ENCODE results near the gene TGM6.

The TGM6 gene

DNA sequence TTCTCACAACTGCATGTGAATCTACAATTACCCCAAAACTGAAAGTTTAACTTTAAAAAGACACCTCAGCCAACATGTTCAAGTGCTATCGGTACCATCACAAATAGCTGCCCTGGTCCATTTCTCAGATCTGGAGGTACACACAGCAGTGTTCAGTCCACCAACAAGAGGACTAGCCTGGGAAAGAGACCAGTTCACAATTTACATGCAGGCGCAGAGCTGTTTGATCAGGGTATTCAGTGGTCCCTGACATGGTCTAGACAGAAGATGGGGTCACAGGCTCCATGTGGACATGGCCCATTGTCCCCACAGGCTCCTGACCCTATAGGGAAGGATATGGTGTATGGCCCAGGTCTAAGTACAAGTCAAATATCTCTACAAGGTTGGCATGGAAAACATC, 15.6 kb upstream of the TGM6 start:
- no peak for DNase-seq

GRCh38 chr20:2365666-2366065, 15.0 kb upstream of the TGM6 start:
- no peak for DNase-seq

DNA sequence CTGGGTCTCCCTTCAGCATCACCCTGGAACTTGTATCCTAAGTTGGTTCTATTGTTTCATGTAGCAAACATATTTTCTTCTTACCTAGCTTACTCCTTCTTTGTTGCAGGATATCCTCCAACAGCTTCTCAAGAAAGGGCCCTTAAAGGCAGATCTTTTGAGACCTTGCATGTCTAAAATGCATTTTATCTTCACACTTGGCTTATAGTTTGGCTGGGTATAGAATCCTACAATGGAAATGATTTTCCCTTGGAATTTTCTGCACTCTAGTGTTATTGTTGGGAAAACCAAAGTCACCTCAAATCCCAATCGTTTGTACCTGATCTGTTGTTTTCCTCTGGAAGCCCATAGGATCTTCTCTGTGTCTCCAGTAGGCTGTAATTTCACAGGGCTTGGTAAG, 12.1 kb upstream of the TGM6 start:
- DNase-seq, result no peak

GRCh38 chr20:2373098-2373497, 7.6 kb upstream of the TGM6 start:
- DNase-seq, result no peak

GRCh38 chr20:2374346-2375125, 6.2 kb upstream of the TGM6 start:
- DNase-seq, result no peak

DNA sequence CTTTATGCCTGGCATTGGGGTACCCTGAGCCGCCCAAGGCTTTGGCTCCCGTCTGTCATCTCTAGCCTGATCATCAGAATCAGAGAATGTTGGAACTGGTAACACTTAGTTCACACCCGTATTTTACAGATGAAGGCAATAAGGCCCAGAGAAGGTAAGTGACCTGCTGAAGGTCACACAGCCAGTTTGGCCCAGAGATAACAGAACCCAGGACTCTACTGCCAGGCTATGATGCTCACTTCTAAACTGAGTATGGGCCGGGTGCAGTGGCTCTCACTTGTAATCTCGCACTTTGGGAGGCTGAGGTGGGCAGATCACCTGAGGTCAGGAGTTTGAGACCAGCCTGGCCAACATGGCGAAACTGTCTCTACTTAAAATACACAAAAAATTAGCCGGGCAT, 1.8 kb upstream of the TGM6 start:
- no peak for DNase-seq

- peak in 1 of 2 donors; percentile 44 for DNase-seq
These were observed 1.0 kb upstream of the TGM6 start for GRCh38 chr20:2379511-2380229.

- no peak for DNase-seq
These were observed 602 bp downstream of the TGM6 start for GRCh38 chr20:2381303-2381702.

DNA sequence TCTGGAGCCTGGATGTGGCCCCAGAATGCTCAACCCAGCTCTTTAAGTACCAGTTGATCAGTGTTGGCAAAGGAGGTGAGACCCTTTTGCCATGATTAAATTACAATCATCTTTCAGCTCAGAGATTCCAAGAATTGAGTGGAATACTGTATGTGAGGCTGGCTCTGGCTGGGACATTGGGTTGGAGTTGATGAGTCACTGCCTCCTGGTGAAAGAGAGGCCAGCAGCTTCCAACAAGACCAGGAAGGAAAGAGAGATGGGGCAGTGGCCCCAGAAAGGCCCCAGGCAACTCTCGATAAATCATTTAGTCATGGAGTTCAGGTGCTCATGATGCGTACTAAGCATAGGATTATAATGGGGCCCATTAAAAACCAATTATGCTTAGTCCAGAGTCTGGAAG, 2.1 kb downstream of the TGM6 start:
- DNase-seq, result no peak

DNA sequence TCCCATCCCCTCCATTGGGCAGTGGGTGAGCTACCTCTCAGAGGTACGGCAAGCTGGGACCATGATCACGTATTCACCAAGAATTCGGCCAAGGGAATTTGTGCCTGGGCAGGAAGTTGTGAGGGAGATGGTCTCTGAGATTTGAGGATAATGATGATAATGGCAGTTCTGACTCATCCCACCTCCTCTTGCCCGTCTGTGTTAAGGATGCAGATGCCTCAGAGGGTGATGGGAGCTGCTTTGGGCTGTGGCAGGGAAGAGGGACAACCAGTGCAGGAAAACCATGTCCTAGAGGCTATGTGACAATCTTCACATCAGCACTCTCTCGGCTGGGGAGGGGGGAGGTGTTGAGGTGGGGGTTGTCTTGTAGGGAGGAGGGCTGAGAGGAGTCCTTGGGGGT, 4.3 kb downstream of the TGM6 start:
- no peak for DNase-seq

- DNase-seq, result no peak
These were observed 4.8 kb downstream of the TGM6 start for GRCh38 chr20:2385496-2385895.

GRCh38 chr20:2386516-2387179, 5.9 kb downstream of the TGM6 start:
- DNase-seq, result no peak

DNA sequence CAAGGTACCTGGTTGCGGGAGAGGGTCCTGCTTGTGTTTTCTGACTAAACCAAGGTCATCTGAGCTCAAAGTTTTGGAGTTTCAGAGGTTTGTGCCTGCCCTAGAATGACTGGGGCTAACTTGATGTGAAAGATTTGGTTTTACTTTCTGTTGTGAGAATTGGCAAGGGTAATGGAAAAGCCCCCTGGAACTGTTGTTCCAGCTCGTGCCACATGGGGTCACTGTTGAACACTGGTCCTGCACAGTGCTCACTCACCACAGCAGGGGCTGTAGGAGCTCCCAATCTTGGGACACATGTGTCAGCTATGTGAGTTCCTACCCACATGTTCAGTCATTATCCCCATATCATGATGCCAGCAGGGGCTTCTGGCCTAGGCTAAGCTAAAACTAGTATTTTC, 6.5 kb downstream of the TGM6 start:
- peak; percentile 15 to 34 for DNase-seq

GRCh38 chr20:2387580-2387979, 6.9 kb downstream of the TGM6 start:
- no peak for DNase-seq

DNA sequence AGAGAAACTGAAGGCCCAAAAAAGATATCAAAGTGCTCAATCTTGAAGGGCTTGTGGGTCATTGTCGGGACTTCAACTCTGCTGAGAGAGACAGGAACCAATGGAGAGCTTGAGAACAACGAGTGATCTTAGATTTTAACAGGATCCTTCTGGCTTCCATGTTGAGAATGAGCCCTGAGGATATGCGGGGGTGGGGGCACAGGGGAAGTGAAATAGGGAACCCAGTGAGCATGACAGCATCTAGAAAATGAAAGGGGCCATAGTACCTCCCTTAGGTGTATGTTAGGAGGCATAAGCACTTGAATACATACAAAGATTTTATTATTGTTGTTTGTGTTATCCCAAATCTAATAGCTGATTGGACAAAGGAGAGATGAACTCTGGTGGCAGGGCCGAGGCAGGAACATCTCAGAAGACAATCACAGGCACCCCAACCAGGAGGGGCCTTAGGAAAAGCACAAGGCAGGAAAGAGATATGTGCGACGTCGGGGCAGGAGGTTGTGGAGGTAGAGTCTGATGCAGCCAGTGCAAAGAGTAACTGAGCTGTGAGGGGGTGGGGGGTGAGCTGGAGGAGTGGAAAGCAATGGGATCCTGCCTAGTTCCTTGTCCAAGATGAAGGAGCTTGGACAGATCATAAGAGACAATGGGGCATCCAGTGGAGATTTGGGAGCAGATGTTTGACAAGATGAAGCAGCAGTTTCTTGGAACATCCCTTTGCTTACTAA, 10.4 kb downstream of the TGM6 start:
- no peak for DNase-seq

DNA sequence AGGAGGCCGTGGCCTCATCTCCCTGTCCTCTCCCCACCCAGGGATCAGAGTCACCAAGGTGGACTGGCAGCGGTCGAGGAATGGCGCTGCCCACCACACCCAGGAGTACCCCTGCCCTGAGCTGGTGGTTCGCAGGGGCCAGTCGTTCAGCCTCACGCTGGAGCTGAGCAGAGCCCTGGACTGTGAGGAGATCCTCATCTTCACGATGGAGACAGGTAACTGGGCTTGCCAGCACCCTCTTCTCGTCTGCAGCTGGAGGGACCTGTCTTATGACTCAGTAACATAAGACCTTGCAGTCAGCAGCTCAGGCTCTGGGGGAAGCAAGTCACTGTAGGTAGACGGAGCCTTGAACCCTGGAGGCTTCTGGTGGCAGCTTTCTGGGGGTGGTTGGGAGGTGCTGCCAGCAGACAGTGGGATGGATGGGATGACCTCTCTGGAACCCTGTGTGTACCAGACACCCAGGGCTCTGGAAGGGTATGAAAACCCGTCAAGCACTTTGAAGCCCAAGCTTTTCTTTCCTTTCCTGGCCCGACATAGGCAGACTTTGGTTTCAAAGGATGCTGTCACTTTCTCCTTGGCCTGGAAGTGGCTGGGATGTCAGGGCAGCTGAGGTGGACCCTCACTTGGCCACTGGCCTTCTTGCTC, 13.8 kb downstream of the TGM6 start:
- no peak for DNase-seq

- no peak for DNase-seq
These were observed 14.4 kb downstream of the TGM6 start for GRCh38 chr20:2395136-2395535.

GRCh38 chr20:2396241-2396814, 15.6 kb downstream of the TGM6 start:
- DNase-seq, result no peak

DNA sequence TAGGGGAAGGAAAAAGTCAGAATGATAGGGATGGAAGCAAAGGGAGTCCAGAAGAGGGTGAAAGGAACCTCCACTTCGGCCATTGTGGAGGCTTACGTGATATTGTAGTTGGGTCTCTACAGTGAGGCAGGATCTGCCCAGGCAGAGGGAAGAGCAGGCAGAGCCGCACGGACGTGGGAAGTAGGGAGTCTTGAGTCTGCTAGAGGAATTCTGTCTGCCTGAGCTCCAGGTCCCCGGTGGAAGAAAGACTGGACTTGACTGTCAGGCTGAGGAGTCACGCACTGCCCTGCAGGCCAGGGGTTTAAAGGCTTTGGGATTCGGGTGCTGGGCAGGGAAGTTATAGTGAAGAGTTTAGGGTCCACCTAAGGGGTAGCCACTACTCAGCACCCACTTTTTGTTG, 16.4 kb downstream of the TGM6 start:
- no peak for DNase-seq

DNA sequence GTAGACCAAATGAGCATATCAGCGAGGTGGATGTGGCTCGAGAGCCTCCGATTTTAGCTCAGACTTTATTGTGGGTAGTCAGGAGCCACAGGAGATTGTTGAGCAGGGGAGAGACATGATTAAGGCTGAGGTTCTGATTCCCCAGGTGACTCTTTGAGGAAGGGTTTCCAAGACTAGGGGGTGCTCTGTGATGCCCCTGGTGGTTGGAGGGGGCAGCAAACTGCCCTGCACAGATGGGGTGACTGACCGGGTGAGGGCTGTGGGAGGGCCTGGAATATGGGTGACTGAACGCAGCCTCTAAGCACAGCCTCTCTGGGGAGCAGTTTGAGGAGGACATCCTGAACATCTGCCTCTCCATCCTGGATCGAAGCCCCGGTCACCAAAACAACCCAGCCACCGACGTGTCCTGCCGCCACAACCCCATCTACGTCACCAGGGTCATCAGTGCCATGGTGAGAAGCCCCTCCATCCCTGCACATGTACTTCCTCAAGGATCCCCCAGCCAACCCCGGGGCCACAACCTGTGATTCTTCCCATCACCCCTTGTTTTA, 17.0 kb downstream of the TGM6 start:
- DNase-seq, result no peak

DNA sequence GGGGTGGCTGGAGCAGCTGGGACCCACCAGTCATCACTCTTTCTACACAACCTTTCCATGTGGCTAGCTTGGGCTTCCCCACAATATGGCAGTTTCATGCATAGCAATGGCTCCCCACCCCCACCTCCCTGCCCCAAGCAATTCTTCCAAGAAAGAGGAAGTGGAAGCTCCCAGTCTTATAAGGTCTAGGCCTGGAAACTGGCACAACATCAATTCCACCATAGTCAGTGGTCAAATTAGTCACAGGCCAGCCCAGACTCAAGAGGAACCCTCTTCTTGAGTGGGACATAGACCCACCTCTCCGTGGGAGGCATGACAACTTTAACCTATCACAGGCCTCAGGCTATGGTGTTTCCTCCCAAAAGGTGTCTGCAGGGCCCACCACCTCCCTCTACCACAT, 17.7 kb downstream of the TGM6 start:
- no peak for DNase-seq

DNA sequence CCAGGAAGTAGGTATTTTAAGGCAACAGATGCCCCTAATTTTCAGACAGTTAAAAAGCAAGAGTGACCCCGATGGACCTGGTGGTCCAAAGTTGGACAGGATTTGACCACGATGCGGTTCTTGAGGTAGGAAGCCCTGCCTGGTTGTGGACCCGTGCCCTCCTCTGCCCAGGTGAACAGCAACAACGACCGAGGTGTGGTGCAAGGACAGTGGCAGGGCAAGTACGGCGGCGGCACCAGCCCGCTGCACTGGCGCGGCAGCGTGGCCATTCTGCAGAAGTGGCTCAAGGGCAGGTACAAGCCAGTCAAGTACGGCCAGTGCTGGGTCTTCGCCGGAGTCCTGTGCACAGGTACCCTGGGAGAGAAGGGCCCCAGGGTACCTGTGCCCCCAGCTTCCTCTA, 18.7 kb downstream of the TGM6 start:
- no peak for DNase-seq
